GM18499 (cell line): ENCODE results near the gene PTPRT.

Experiments
- ATAC-seq: cut with Tn5 transposase; IDR thresholded peaks from one replicate; pipeline ENCODE4 v1.9.1; 2021; ENCODE audit warnings: moderate number of reproducible peaks; ENCODE audit not compliant: insufficient read depth, unreplicated experiment

Gene PTPRT

DNA sequence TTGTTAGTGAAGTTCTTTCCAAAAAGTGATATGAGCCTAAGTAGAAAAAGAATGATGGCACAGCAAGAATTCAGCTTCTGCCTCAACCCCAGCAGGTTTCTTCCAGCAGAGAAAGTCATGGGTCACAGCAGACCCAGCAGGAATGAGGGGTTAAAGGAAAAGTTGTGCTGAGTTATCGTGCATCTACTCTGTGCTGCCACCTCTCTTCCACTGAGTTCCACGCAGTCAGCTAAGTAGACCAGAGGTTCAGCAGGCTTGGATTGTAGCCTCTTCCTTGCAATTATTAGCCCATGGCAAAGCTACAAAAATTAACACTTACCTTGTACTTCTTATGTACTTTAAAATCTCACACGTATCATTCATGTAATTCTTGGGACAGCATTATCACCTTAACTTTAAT lies 510.8 kb downstream of the PTPRT start:
- no peak for ATAC-seq

- ATAC-seq: no peak
These were observed 533.6 kb downstream of the PTPRT start for GRCh38 chr20:42656130-42656529.

GRCh38 chr20:42652266-42652665 lies 537.4 kb downstream of the PTPRT start:
- ATAC-seq: no peak

- ATAC-seq: no peak
These were observed 539.4 kb downstream of the PTPRT start for GRCh38 chr20:42650191-42650746.

GRCh38 chr20:42649748-42650147 lies 540.0 kb downstream of the PTPRT start:
- ATAC-seq: no peak

DNA sequence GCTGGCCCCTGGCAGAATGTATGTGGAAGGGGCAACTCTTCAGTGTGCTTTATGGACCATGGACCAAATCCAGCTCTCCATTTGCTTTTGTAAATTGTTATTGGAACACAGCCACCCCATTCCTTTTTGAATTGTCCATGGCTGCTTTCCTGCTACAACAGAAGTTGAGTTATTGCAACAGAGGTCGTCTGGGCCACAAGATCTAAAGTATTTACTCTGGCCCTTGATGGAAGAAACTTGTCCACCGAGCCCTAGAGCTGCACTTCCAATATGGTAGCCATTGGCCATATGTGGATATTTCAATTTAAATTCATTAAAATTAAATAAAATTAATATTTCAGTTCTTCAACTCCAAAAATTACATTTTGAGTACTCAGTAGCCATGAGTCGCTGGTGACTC lies 543.5 kb downstream of the PTPRT start:
- no peak for ATAC-seq

DNA sequence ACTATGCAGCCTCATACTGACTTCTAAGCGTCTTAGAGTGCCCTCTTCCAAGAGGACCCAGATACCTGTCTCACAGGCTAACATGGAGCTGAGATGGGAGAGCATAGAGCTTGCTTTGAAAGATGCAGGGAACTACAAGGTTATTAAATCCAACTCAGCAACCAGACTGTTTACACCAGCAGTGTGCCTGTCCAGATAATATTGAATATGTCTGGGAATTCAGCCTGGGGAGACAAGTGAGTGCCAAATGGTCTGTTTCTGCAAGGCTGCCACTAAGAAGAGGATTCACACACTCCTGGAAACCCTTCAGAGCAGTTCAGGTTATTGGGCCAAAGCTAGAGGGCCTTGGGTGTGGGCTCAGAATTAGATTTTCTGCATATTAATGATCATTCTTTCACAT lies 547.8 kb downstream of the PTPRT start:
- ATAC-seq: no peak

- no peak for ATAC-seq
These were observed 550.6 kb downstream of the PTPRT start for GRCh38 chr20:42639140-42639539.

DNA sequence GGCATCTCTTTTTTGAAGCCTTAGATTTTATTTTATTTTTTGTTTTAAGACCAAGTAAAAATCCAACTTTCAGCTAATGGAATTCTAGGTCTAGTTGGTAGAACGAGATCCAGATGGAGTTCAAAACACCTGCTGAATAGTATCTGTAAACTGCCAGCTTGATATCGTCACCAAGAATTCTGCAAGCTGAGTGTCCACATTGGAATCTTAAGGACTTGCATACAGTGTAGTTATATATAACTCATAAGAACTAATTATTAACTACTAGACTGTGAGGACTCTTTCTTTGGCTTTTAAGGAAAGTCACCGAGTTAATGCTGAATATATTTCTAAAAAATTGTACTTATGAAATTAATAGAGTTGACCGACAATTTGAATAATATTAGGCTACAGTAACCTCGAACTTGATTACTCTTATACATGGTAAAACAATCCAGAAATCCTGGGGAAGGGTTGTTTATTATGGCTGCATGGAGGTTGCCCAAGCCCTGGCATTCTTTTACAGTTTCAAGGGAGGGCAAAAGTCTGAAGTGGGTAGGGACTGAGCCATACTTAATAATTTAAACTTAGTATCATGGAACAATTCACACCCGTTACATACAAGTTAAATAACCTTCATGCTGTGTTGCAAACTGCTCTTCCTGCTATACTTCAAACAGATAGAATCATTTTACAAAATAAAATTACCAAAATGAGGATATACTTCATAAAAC lies 553.9 kb downstream of the PTPRT start:
- ATAC-seq: no peak

- no peak for ATAC-seq
These were observed 555.5 kb downstream of the PTPRT start for GRCh38 chr20:42634156-42634555.

DNA sequence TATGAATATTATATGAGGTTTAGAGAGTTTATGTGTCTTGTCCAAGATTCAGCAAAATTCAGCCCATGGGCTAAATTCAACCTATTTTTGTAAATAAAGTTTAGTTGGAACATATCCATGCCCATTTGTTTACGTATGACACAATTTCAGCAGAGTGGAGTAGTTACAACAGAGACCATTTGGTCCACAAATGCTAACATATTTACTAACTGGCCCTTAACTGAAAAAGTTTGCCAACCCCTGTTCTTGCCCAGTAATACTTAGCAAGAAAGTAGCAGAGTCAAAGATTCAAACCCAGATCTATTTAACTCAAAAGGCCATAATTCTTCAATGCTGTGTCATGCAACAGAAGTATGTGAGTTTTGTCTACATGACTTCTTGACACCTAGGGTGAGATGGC lies 561.0 kb downstream of the PTPRT start:
- no peak for ATAC-seq

GRCh38 chr20:42613076-42613475 lies 576.6 kb downstream of the PTPRT start:
- no peak for ATAC-seq

DNA sequence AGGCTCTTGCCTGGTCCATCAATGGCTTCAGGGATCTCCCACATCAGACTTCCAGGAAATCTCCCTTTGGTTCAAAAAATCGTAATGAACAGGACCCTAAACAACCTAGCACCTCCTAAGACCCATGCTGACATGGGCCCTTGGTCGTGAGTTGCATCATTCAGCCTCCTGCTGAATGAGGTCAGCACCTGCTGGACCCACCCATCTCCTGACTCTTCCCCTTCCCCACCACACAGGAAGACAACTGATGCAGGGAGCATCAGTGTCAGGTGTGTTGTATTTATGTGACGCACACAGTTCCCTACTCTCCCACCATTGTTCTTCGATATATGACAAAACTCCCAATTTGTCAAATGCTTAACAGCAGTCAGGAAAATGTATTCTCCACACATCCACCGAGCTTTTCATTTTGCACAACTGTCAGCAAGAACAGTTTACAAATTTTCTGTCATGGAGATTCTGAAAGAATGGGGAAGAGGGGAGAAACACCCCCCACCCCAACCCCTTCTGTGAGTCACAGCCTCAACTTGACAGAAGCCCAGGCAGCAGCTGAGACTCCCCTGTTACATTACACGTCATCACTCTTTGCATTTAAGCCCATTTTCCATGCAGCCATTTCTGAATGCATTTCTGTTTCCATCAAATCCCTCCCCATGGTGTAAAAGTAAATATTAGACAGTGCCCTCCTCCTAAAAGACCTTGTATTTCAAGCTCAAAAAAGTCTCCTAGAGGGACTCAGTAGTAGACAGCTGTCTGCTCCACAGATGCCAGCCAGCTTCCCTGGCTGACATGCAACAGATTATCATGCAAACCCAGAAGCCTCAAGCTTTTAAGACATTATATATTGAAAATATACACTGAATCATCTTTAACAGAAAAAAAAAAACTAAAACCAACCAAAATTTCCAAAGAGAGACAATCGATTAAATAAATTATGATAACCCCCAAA lies 577.5 kb downstream of the PTPRT start:
- no peak for ATAC-seq

- no peak for ATAC-seq
These were observed 578.3 kb downstream of the PTPRT start for GRCh38 chr20:42611423-42611822.

DNA sequence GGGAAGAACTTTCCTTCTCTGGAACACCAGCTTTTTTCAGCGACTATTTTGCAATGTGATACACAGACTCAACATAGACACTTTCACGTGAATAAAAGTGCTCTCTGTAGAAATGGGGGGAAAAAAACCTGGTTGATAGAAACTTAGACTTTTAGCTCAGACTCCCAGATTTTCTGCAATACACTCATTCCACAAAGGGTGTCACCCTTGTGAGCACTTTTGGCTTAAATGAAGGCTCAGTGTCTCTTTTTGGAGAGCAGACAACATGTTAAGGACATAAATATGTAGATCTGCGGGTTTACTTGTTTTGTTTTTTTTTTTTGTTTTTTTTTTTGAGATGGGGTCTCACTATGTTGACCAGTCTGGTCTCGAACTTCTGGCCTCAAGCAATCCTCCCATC lies 579.6 kb downstream of the PTPRT start:
- no peak for ATAC-seq

- no peak for ATAC-seq
These were observed 580.1 kb downstream of the PTPRT start for GRCh38 chr20:42609618-42610017.

GRCh38 chr20:42604998-42605956 lies 584.4 kb downstream of the PTPRT start:
- no peak for ATAC-seq

- no peak for ATAC-seq
These were observed 586.1 kb downstream of the PTPRT start for GRCh38 chr20:42603655-42604054.

GRCh38 chr20:42598581-42598980 lies 591.1 kb downstream of the PTPRT start:
- ATAC-seq: no peak

- ATAC-seq: no peak
These were observed 594.1 kb downstream of the PTPRT start for GRCh38 chr20:42595625-42596024.
